AG04450 (cell line): ENCODE measurements around the gene SCNN1A. TPM values are rescaled to one million over a fixed set of nuclear protein-coding genes. Genes with fewer than 3 reads are reported as not detected.

Experiments
- CTCF ChIA-PET: fragments of 300-600, 350-600 bp; formaldehyde crosslinking; extraction: SDS; loops from one replicate; lab custom pipeline; 2022; ENCODE audit warnings: antibody characterized with exemption, inconsistent platforms; lab: Charles Lee
- POLR2A ChIA-PET: fragments of 350-600 bp; formaldehyde crosslinking; extraction: SDS; loops from one replicate; lab custom pipeline; 2021; ENCODE audit warnings: antibody characterized with exemption, inconsistent platforms; lab: Yijun Ruan, JAX
- DNase-seq: peaks from one replicate; pipeline ENCODE4 v3.0.0-alpha.2; 2011; ENCODE audit warnings: low read depth, low spot score
- H3K27ac ChIP-seq: one replicate; pipeline ENCODE4 v1.5.1; 2012; ENCODE audit warnings: low read depth, low read length, control low read depth
- H3K27me3 ChIP-seq: one replicate; pipeline ENCODE4 v1.6.0; 2012; ENCODE audit warnings: low read length; ENCODE audit not compliant: control insufficient read depth, insufficient read depth
- H3K4me3 ChIP-seq: 2 replicates; pipeline ENCODE4 v1.5.1; 2011; ENCODE audit warnings: mild to moderate bottlenecking, low read depth, low read length, control low read depth
- H3K9me3 ChIP-seq: 2 replicates; pipeline ENCODE4 v1.5.1; 2012; ENCODE audit warnings: low read length; ENCODE audit not compliant: control insufficient read depth, insufficient read depth
- CTCF ChIP-seq: IDR thresholded peaks from 2 replicates; pipeline ENCODE4 v1.5.1; 2011; ENCODE audit warnings: low read depth, low read length, control low read depth, inconsistent platforms
- polyA plus RNA-seq: library from polyadenylated mRNA; depleted of rRNA; stranded (reverse); fragments of >200 nt; gene quantifications from 2 replicates; pipeline ENCODE4 v1.2.3, GENCODE V29; 2011

Gene SCNN1A
- polyA plus RNA-seq, 1 experiment: 0.26 TPM

GRCh38 chr12:6386038-6386437 lies 10.7 kb upstream of the SCNN1A start:
- H3K27ac ChIP-seq: no peak overlapping the region
- ChIA-PET POLR2A (no interaction called here), CTCF (no interaction called here)
- no peaks in the 10 kb centered on the region for H3K27me3 ChIP-seq
- H3K4me3 ChIP-seq: no peak overlapping the region
- no peak for DNase-seq
- no peak for TF ChIP-seq CTCF
- H3K9me3 ChIP-seq: no peaks in the 10 kb centered on the region; the same call in 1 of the 2 replicates

GRCh38 chr12:6384499-6385436 lies 9.4 kb upstream of the SCNN1A start:
- no peak for DNase-seq
- H3K4me3 ChIP-seq: peak overlapping the region; percentile 72
- CTCF ChIA-PET: interaction anchor here (0.6 kb wide), 1 partner anchor 190 kb away, joined by 3 read pairs; no protein-coding TSS in a partner anchor
- H3K27ac ChIP-seq: peak overlapping the region; percentile 61
- no peak for TF ChIP-seq CTCF
- POLR2A ChIA-PET: interaction anchor here (0.7 to 4.4 kb wide), 13 partner anchors 8 to 368 kb away, joined by 3 to 50 read pairs (median 6); partner anchors contain the start of genes GAPDH, MRPL51 and VAMP1
- no peaks in the 10 kb centered on the region; the same call in 1 of the 2 replicates for H3K9me3 ChIP-seq
- H3K27me3 ChIP-seq: no peaks in the 10 kb centered on the region

- CTCF ChIA-PET: interaction anchor here (1.2 kb wide), 1 partner anchor 60 kb away, joined by 3 read pairs; no protein-coding TSS in a partner anchor
- Histone ChIP-seq H3K27me3 (no peaks in the 10 kb centered on the region), H3K9me3 (no peaks in the 10 kb centered on the region; the same call in 1 of the 2 replicates), H3K4me3 (peak within 1 kb of the TSS; percentile 72), H3K27ac (peak within 1 kb of the TSS; percentile 94)
- POLR2A ChIA-PET: interaction anchor here (0.7 to 4.4 kb wide), 16 partner anchors 9 to 369 kb away, joined by 3 to 50 read pairs (median 5); partner anchors contain the start of genes GAPDH, MRPL51, TNFRSF1A and VAMP1
- peak; percentile 76 for DNase-seq
- 0 out of 2 replicates have a peak, but pooled peaks have one; percentile 12 for TF ChIP-seq CTCF
Observed at GRCh38 chr12:6383572-6384498, 8.5 kb upstream of the SCNN1A start, which contains the start of gene LTBR. Gene LTBR, plus strand, starts transcription at chr12:6384162. Its CDS starts 197 bp downstream, at chr12:6384359.

DNA sequence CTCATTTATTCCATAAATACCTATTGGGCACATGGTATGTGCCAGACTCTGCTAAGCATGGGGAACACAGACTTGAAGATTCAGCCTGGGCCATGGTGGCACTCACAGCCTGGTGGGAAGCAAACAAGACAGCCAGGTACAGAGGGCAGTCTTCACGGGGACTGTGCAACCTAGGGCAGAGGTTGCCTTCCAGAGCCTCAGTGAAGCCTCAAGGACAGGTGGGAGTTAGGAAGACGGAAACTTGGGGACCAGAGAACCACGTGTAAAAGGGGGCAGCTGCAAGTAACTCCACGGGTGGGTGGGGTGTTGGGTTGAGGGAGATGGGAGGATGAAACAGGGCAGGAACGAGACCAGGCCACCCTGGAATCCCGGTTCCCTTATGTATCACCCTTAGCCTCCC lies 7.6 kb upstream of the SCNN1A start:
- DNase-seq: no peak
- Histone ChIP-seq H3K4me3 (no peak overlapping the region), H3K27ac (no peak overlapping the region), H3K9me3 (no peaks in the 10 kb centered on the region; the same call in 1 of the 2 replicates), H3K27me3 (no peaks in the 10 kb centered on the region)
- ChIA-PET CTCF (interaction anchor here (1.2 to 1.5 kb wide), 2 partner anchors 59 to 82 kb away, joined by 3 to 5 read pairs; no protein-coding TSS in a partner anchor), POLR2A (interaction anchor here (1.0 to 4.4 kb wide), 9 partner anchors 10 to 151 kb away, joined by 3 to 50 read pairs (median 7); partner anchors contain the start of genes GAPDH, MRPL51 and TNFRSF1A)
- TF ChIP-seq CTCF: no peak
